PC-3 (cell line): Measurements from ENCODE around the gene ZCCHC2.

Source experiments
- EZH2 ChIP-seq: fragments of 300-600 bp; sonication (generic); IDR thresholded peaks from one replicate; pipeline ENCODE4 v1.6.1; 2017; ENCODE audit warnings: antibody characterized with exemption, mild to moderate bottlenecking, low read length; ENCODE audit not compliant: unreplicated experiment
- TF ChIP-seq, protein P1 (sequence below): fragments of 300-600 bp; sonication (generic); conservative IDR thresholded peaks from 2 replicates; pipeline ENCODE4 v1.5.1; 2017; ENCODE audit warnings: antibody characterized with exemption, low read depth, mild to moderate bottlenecking, low read length

DNA sequence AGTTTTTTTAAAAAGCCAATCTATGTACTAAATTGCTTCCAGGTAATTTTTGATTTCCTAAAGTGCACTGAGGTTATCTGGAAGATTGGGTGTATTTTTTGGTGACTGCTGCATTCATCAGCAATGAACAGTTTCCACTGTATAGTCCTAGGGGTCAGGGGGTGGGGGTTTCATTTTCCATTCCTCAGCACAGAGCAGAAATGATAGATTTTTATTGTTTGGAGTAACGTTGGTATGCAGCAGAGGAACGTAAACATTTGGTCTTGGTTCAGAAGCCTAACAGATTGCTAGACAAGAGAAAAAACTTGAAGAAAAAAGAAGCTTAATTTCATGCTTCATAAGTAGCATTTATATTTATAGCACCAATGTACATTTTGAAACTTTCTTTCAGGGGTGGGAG lies 54.9 kb downstream of the ZCCHC2 start:
- no peak for TF ChIP-seq EZH2
- TF ChIP-seq, protein P1, sequence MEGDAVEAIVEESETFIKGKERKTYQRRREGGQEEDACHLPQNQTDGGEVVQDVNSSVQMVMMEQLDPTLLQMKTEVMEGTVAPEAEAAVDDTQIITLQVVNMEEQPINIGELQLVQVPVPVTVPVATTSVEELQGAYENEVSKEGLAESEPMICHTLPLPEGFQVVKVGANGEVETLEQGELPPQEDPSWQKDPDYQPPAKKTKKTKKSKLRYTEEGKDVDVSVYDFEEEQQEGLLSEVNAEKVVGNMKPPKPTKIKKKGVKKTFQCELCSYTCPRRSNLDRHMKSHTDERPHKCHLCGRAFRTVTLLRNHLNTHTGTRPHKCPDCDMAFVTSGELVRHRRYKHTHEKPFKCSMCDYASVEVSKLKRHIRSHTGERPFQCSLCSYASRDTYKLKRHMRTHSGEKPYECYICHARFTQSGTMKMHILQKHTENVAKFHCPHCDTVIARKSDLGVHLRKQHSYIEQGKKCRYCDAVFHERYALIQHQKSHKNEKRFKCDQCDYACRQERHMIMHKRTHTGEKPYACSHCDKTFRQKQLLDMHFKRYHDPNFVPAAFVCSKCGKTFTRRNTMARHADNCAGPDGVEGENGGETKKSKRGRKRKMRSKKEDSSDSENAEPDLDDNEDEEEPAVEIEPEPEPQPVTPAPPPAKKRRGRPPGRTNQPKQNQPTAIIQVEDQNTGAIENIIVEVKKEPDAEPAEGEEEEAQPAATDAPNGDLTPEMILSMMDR, result no peak
